GM21515 (cell line): ENCODE measurements around the gene KIF4A.
"Not testable (repeated sequence)": the region's sequence is repeated elsewhere in the genome, so short reads cannot be mapped to it uniquely, and the experiment has no call there.

Experiments used
- ATAC-seq: cut with Tn5 transposase; IDR thresholded peaks from one replicate; pipeline ENCODE4 v1.9.1; 2021; ENCODE audit not compliant: unreplicated experiment

The KIF4A gene

DNA sequence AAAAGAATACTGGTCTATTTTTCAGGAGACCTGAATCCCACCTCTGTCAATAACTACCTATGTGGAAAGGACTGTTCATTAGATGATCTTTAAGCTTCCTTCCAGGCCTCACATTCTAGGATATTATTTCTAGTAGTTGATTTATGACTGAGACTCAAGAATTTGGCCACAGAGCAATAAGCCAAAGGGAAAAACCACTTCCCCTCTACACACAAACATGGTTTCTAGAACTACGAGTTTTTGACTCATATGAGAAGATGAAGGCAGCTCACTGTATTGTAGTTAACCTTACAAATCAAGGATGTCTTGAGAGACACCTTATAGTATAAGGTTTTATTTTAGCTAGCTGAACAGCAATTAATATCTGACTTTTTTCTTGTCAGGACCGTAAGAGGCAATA is 96.3 kb downstream of the KIF4A start:
- ATAC-seq = no peak

DNA sequence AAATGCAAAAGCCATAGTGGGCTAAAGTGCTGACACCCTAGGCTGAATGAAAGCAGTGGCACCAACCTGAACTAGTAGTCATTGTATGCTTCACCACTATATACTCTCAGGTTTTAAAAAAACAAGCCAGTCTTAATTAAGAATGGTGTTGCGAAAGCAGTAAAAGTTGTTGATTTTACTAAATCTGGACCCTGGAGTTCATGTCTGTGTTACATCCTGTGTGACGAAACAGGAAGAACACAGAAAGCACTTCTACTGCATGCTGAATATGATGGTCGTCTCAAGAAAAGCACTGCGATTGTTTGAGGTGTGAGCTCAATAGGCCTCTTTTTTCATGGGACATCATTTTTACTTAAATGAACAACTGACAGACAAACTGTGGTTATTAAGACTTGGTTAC is 109.0 kb downstream of the KIF4A start:
- no peak for ATAC-seq

GRCh38 chrX:70400181-70400580 is 110.3 kb downstream of the KIF4A start:
- ATAC-seq = not testable (repeated sequence)

GRCh38 chrX:70402721-70403120 is 112.8 kb downstream of the KIF4A start:
- ATAC-seq = no peak

DNA sequence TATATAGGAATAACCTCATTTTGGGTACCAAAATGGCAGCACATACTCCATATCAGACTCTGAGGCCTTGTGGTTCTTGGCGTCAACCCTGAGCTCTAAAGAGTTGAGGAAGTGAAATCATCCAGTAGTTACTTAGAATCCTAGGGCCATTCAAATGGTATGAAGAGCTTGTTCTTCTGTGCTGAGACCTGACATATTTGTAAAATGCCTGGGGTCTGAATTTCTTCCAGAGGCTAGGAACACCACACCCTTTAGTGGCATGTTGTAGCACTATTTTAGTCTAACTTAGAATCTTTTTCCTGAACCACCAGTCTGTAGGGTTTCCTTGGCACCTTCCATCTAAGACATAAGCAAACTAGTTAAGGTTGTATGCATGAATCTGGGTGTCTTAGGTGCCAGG is 115.1 kb downstream of the KIF4A start:
- ATAC-seq = no peak

DNA sequence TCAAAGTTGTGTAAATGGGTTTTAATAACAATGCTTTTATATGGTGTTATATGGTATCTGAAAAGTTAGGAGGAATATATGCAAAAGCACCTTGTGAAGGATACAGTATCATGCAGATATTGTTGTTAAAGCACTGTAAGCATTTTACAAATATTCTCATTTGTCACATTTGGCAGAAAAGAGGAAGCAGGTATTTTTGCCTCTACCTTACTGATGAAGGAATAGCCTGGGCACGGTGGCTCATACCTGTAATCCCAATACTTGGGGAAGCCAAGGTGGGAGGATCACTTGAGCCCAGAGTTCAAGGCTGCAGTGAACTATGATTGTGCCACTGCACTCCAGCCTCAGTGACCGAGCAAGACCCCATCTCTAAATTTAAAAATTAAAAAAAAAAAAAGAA is 121.0 kb downstream of the KIF4A start:
- no peak for ATAC-seq

GRCh38 chrX:70411475-70411874 is 121.6 kb downstream of the KIF4A start:
- ATAC-seq = no peak

DNA sequence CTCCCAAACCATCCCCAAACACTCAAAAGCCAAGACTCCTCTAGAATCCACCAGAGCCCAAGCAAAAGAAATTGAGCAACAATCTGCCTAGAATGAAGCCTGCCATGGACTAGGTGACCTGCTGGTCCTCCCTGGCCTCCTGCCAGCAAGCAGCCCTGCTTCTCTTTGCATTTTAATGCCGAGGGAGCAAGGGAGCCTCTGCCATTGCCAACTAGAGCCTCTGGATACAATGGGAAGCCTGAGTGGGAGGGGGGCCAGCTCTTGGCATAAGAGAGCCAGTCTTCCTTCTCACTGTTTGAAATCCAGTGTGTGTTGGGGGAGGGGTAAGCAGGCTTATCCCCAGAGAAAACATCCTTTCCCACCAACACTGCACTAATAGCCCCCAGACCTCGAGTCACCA is 131.7 kb downstream of the KIF4A start:
- ATAC-seq = no peak

GRCh38 chrX:70422851-70423341 is 133.0 kb downstream of the KIF4A start, which contains the start of gene GDPD2:
Gene GDPD2 (plus strand): TSS chrX:70423314. CDS start chrX:70424985, 1,671 bp downstream.
- no peak for ATAC-seq

DNA sequence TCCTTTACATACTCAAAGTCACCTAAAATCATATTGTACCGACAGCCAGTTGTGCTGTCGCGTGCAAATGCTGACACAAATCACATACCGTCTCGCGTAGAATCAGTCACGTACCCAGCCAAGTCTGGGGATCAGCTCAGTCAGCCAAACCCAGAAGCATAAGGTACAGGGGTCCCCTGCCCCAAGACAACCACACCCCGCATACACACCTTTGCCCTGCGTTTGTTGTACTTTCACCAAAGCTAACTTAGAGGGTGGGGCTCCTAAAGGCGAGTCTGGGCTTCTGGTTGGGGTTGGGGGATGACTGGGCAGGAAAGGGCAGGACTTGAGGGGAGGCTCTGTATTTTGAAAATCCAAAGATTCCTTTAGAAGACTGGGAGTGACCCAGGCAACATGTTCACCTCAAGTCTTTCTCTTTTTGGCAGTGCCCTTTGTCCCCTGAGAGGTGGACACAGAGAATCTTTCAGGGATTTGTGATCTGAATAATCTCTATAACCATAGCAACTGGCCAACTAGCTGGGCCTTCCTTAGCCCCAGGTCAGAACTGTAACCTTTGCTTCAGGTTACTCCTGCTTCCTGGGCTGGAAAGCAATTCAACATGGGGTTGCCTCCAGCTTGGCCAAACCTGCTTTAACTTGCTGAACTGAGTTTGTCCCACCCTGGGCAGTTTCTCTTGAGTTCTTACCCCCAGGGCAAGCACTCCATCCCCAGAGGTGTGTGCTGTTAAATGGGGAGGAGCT is 134.2 kb downstream of the KIF4A start:
- no peak for ATAC-seq

- no peak for ATAC-seq
Observed at GRCh38 chrX:70424801-70425200, 134.9 kb downstream of the KIF4A start.

GRCh38 chrX:70426286-70427278 is 136.7 kb downstream of the KIF4A start:
- no peak for ATAC-seq

GRCh38 chrX:70427365-70427764 is 137.5 kb downstream of the KIF4A start:
- ATAC-seq = no peak

- ATAC-seq = no peak
Observed at GRCh38 chrX:70429759-70430158, 139.9 kb downstream of the KIF4A start.

GRCh38 chrX:70432936-70433847 is 143.3 kb downstream of the KIF4A start:
- no peak for ATAC-seq

GRCh38 chrX:70433848-70434351 is 144.0 kb downstream of the KIF4A start:
- peak; percentile 72 for ATAC-seq

DNA sequence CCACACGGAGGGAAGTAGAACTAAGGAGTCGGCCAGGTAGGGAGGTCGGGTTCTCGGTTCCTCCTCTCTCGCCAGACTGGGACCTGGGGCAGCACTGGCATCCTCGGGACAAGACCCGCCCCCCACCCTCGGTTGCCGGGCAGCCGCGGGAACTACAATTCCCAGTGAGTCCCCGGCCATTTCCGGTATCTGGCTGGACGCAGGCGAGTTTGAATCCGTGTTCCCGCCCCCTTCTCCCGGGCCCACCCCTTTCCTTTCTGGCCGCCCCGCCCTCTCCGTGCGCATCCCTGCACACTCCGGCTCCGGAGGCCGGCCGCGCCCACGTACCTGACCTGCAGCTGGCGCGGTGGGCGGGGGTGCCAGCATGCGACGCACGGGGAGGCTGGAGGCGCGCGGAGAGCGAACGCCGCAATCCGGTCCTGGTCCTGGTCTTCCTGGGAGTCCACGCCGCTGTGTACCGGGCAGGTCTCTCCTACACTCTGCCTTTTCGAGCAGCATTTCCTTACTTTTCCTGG is 144.5 kb downstream of the KIF4A start:
- peak; percentile 58 for ATAC-seq

DNA sequence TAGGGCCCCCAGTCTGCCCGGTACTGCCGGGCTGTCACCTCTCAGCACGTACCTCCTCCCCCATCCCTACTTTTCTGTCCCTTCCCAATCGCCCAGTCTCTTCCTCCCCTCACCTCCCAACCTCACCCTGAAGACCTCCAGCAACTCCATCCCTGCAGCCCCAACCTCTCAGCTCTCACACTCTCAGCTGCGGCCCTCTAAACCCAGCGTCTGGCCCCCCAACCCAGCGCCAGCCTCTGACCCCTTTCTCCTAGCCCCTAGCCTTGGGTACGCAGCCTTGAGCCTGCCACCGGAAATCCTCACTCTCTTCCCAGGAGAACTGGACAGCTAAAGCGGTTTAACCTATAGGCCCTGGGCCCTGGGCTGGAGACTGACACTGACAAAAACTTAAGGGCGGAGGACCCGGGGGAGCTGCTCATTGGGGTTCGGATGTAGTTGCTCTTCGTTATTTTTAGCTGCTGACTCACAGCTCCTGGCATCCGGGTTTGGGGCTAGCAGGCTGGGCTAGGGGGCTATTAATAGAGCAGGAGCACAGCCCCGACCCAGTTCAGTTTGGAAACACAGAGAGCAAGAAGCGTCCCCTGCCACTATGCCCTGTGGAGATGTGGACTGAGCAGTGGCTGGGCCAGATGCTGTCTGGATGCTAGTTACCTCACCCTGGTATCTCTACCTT is 145.1 kb downstream of the KIF4A start:
- ATAC-seq = no peak

DNA sequence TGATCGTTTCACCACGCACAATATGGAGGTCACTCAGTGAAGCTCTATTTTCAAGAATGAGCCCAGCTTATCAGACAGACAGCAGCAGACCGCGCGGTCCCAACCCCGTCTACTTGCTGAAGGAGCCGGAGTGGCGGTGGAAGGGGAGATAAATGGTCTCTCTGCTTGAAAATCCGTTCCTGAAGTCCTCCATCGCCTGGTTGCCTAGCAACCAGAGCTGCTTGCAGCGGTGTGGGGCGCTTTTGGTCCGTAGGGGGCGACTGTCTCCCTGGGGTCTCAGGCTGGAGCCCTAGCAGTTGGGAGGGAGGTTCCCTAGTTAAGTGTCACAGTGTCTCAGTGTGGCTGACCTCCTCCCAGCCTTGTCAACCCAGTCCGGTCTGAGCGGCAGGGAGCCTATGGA is 146.4 kb downstream of the KIF4A start:
- ATAC-seq = no peak

DNA sequence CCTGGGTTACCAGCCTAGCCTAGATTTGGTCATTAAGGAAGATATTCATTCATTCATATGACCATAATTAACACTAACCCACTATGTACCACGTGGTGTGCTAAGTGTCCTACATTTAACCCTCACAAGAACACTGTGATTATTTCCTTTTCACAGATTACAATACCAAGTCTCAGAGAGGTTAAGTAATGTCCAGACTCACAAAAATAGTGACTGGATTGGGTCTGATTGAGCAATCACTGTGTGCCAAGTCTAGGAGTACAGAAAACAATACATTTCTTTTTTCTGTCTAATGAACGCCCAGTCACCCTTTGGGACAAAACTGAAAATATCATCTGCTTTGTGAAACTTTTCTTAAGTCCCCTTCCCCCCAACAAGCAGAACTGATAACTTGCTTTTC is 147.1 kb downstream of the KIF4A start:
- no peak for ATAC-seq
